Subcutaneous abdominal adipose tissue (tissue), 5 donors: ENCODE results near the gene FEM1C.

Experiments
- H3K27ac ChIP-seq: one replicate; pipeline ENCODE4 v1.7.0; 2013; ENCODE audit warnings: low read depth, mild to moderate bottlenecking, inconsistent platforms, low read length, moderate library complexity
- H3K27me3 ChIP-seq, 5 donors: one replicate each; pipeline ENCODE4 v1.7.0; 2013; ENCODE audit warnings: low read length in 5 of 5, inconsistent platforms in 1 of 5; ENCODE audit not compliant: control insufficient read depth in 5 of 5, insufficient read depth in 4 of 5
- H3K36me3 ChIP-seq, 5 donors: one replicate each; pipeline ENCODE4 v1.7.0; 2013; ENCODE audit warnings: low read length in 5 of 5; ENCODE audit not compliant: control insufficient read depth in 5 of 5, insufficient read depth in 5 of 5
- H3K4me1 ChIP-seq, 5 donors: one replicate each; pipeline ENCODE4 v1.7.0; 2013; ENCODE audit warnings: low read length in 5 of 5, mild to moderate bottlenecking in 3 of 5, moderate library complexity in 1 of 5; ENCODE audit not compliant: control insufficient read depth in 5 of 5, insufficient read depth in 5 of 5
- H3K4me3 ChIP-seq, 5 donors: one replicate each; pipeline ENCODE4 v1.7.0; 2013; ENCODE audit warnings: low read length in 5 of 5, low read depth in 1 of 5
- H3K9ac ChIP-seq, 5 donors: one replicate each; pipeline ENCODE4 v1.7.0; 2013; ENCODE audit warnings: low read length in 5 of 5, mild to moderate bottlenecking in 4 of 5, moderate library complexity in 3 of 5
- H3K9me3 ChIP-seq, 5 donors: one replicate each; pipeline ENCODE4 v1.7.0; 2013; ENCODE audit warnings: low read length in 5 of 5; ENCODE audit not compliant: control insufficient read depth in 5 of 5
- donor health status: healthy.
- donor health status: healthy.
- donor health status: healthy.
- donor health status: healthy.
- donor health status: healthy.

The FEM1C gene

GRCh38 chr5:115526604-115527003, 18.0 kb downstream of the FEM1C start:
- peaks cover 18 to 27% (median 25%) of the 10 kb centered on the region in 5 donors for H3K36me3 ChIP-seq
- no peaks in the 10 kb centered on the region for H3K27me3 ChIP-seq
- no peaks in the 10 kb centered on the region for H3K9me3 ChIP-seq
- H3K4me3 ChIP-seq: no peak overlapping the region
- no peak overlapping the region for H3K27ac ChIP-seq
- no peak overlapping the region for H3K9ac ChIP-seq
- peaks cover 0 to 42% (median 17%) of the 10 kb centered on the region in 5 donors for H3K4me1 ChIP-seq

- Histone ChIP-seq H3K9ac (no peak overlapping the region), H3K27me3 (no peaks in the 10 kb centered on the region), H3K27ac (no peak overlapping the region), H3K4me1 (peaks cover 0 to 24% (median 13%) of the 10 kb centered on the region in 5 donors), H3K9me3 (no peaks in the 10 kb centered on the region), H3K4me3 (no peak overlapping the region), H3K36me3 (peaks cover 18 to 27% (median 25%) of the 10 kb centered on the region in 5 donors)
These were observed 20.3 kb downstream of the FEM1C start for GRCh38 chr5:115524199-115524847.

GRCh38 chr5:115522832-115523403, 21.7 kb downstream of the FEM1C start:
- H3K4me3 ChIP-seq: no peak overlapping the region
- peaks cover 18 to 29% (median 26%) of the 10 kb centered on the region in 5 donors for H3K36me3 ChIP-seq
- H3K9me3 ChIP-seq: no peaks in the 10 kb centered on the region
- H3K27ac ChIP-seq: peak overlapping the region; percentile 12
- H3K27me3 ChIP-seq: no peaks in the 10 kb centered on the region
- peaks cover 0 to 14% (median 3%) of the 10 kb centered on the region in 5 donors for H3K4me1 ChIP-seq
- no peak overlapping the region for H3K9ac ChIP-seq

GRCh38 chr5:115520191-115520590, 24.4 kb downstream of the FEM1C start:
- Histone ChIP-seq H3K4me3 (no peak overlapping the region), H3K27me3 (no peaks in the 10 kb centered on the region), H3K36me3 (peaks cover 15 to 26% (median 24%) of the 10 kb centered on the region in 5 donors), H3K9me3 (no peaks in the 10 kb centered on the region), H3K4me1 (peaks cover 0 to 9% (median 0%) of the 10 kb centered on the region in 5 donors), H3K9ac (no peak overlapping the region), H3K27ac (no peak overlapping the region)

GRCh38 chr5:115516372-115516771, 28.2 kb downstream of the FEM1C start:
- H3K36me3 ChIP-seq: peaks cover 0 to 4% (median 0%) of the 10 kb centered on the region in 5 donors

GRCh38 chr5:115514220-115514619, 30.4 kb downstream of the FEM1C start:
- H3K36me3 ChIP-seq: peaks cover 0 to 4% (median 0%) of the 10 kb centered on the region in 5 donors
- no peaks in the 10 kb centered on the region for H3K4me1 ChIP-seq
- H3K27me3 ChIP-seq: no peaks in the 10 kb centered on the region
- H3K4me3 ChIP-seq: no peak overlapping the region
- H3K9me3 ChIP-seq: no peaks in the 10 kb centered on the region
- H3K27ac ChIP-seq: no peak overlapping the region
- no peak overlapping the region for H3K9ac ChIP-seq

More at GRCh38 chr5:115516372-115516771, 28.2 kb downstream of the FEM1C start:
- no peak overlapping the region for H3K9ac ChIP-seq
- H3K4me3 ChIP-seq: no peak overlapping the region
- no peaks in the 10 kb centered on the region for H3K9me3 ChIP-seq
- H3K4me1 ChIP-seq: no peaks in the 10 kb centered on the region
- no peaks in the 10 kb centered on the region for H3K27me3 ChIP-seq
- no peak overlapping the region for H3K27ac ChIP-seq

- Histone ChIP-seq H3K9ac (no peak overlapping the region), H3K4me3 (no peak overlapping the region), H3K27me3 (no peaks in the 10 kb centered on the region), H3K36me3 (no peaks in the 10 kb centered on the region), H3K9me3 (no peaks in the 10 kb centered on the region), H3K4me1 (no peaks in the 10 kb centered on the region), H3K27ac (no peak overlapping the region)
These were observed 32.9 kb downstream of the FEM1C start for GRCh38 chr5:115511632-115512031.

GRCh38 chr5:115510145-115510645, 34.4 kb downstream of the FEM1C start:
- Histone ChIP-seq H3K4me1 (no peaks in the 10 kb centered on the region), H3K36me3 (no peaks in the 10 kb centered on the region), H3K27me3 (no peaks in the 10 kb centered on the region), H3K4me3 (no peak overlapping the region), H3K9ac (no peak overlapping the region), H3K27ac (no peak overlapping the region), H3K9me3 (no peaks in the 10 kb centered on the region)

- Histone ChIP-seq H3K27ac (no peak overlapping the region), H3K9me3 (no peaks in the 10 kb centered on the region), H3K4me3 (no peak overlapping the region), H3K4me1 (no peaks in the 10 kb centered on the region), H3K27me3 (no peaks in the 10 kb centered on the region), H3K9ac (no peak overlapping the region), H3K36me3 (no peaks in the 10 kb centered on the region)
These were observed 35.0 kb downstream of the FEM1C start for GRCh38 chr5:115509547-115509946.

GRCh38 chr5:115507681-115508080, 36.9 kb downstream of the FEM1C start:
- Histone ChIP-seq H3K27me3 (no peaks in the 10 kb centered on the region), H3K36me3 (no peaks in the 10 kb centered on the region), H3K27ac (no peak overlapping the region), H3K9me3 (peaks cover 0 to 2% (median 0%) of the 10 kb centered on the region in 5 donors), H3K4me3 (no peak overlapping the region), H3K4me1 (no peaks in the 10 kb centered on the region), H3K9ac (no peak overlapping the region)
